H1 (cell line): ENCODE results near the gene VPS13D. TPM values are rescaled to one million over a fixed set of nuclear protein-coding genes. Genes with fewer than 3 reads are reported as not detected.

Source experiments
- BRCA1 ChIP-seq: IDR thresholded peaks from 2 replicates; pipeline ENCODE4 v1.6.1; 2012; ENCODE audit warnings: low read depth, low read length, improper control_type of control experiment
- KDM4A ChIP-seq: IDR thresholded peaks from one replicate; pipeline ENCODE4 v1.7.1; 2012; ENCODE audit warnings: low read depth, mild to moderate bottlenecking, moderate library complexity, low read length, inconsistent platforms; ENCODE audit not compliant: severe bottlenecking
- POU5F1 ChIP-seq: IDR thresholded peaks from 2 replicates; pipeline ENCODE4 v1.6.1; 2011; ENCODE audit warnings: low read depth, mild to moderate bottlenecking, low read length, moderate library complexity
- polyA plus RNA-seq, 7 experiments: library from polyadenylated mRNA; depleted of rRNA in 3 of 7; stranded (reverse) in 5 of 7; unstranded in 2 of 7; fragments of >200 nt in 5 of 7; fragments of 200-250 nt in 2 of 7; gene quantifications; 1 replicate in 5 of 7; 2 replicates in 1 of 7; 4 replicates in 1 of 7; pipeline versions ENCODE4 v1.2.1 to v1.2.3, GENCODE V29; 2011 to 2013; ENCODE audit warnings: missing spikeins in 2 of 7, mixed read lengths in 2 of 7
- total RNA-seq: library from RNA; stranded (reverse); fragmentation: NEBNext Ultra II Directional; extraction: Animal tissue kit (Norgen Biotek cat#: 25700); gene quantifications from 2 replicates; pipeline ENCODE4 v1.2.1, GENCODE V29; 2021
- TF ChIP-seq, protein P1 (sequence below): fragments of 300-600 bp; sonication (generic); IDR thresholded peaks from 2 replicates; pipeline ENCODE4 v1.7.1; 2012; ENCODE audit warnings: low read length, moderate library complexity, mild to moderate bottlenecking, inconsistent platforms; ENCODE audit not compliant: insufficient replicate concordance

The VPS13D gene
- total and polyA plus RNA-seq, 2 of the 8 experiments (the other 6 are each of a cell fraction or from before 2014, with no cell fraction given): 10.9 to 31.2 TPM

GRCh38 chr1:12426030-12426429, 196.2 kb downstream of the VPS13D start (continued):
- TF ChIP-seq, protein P1, sequence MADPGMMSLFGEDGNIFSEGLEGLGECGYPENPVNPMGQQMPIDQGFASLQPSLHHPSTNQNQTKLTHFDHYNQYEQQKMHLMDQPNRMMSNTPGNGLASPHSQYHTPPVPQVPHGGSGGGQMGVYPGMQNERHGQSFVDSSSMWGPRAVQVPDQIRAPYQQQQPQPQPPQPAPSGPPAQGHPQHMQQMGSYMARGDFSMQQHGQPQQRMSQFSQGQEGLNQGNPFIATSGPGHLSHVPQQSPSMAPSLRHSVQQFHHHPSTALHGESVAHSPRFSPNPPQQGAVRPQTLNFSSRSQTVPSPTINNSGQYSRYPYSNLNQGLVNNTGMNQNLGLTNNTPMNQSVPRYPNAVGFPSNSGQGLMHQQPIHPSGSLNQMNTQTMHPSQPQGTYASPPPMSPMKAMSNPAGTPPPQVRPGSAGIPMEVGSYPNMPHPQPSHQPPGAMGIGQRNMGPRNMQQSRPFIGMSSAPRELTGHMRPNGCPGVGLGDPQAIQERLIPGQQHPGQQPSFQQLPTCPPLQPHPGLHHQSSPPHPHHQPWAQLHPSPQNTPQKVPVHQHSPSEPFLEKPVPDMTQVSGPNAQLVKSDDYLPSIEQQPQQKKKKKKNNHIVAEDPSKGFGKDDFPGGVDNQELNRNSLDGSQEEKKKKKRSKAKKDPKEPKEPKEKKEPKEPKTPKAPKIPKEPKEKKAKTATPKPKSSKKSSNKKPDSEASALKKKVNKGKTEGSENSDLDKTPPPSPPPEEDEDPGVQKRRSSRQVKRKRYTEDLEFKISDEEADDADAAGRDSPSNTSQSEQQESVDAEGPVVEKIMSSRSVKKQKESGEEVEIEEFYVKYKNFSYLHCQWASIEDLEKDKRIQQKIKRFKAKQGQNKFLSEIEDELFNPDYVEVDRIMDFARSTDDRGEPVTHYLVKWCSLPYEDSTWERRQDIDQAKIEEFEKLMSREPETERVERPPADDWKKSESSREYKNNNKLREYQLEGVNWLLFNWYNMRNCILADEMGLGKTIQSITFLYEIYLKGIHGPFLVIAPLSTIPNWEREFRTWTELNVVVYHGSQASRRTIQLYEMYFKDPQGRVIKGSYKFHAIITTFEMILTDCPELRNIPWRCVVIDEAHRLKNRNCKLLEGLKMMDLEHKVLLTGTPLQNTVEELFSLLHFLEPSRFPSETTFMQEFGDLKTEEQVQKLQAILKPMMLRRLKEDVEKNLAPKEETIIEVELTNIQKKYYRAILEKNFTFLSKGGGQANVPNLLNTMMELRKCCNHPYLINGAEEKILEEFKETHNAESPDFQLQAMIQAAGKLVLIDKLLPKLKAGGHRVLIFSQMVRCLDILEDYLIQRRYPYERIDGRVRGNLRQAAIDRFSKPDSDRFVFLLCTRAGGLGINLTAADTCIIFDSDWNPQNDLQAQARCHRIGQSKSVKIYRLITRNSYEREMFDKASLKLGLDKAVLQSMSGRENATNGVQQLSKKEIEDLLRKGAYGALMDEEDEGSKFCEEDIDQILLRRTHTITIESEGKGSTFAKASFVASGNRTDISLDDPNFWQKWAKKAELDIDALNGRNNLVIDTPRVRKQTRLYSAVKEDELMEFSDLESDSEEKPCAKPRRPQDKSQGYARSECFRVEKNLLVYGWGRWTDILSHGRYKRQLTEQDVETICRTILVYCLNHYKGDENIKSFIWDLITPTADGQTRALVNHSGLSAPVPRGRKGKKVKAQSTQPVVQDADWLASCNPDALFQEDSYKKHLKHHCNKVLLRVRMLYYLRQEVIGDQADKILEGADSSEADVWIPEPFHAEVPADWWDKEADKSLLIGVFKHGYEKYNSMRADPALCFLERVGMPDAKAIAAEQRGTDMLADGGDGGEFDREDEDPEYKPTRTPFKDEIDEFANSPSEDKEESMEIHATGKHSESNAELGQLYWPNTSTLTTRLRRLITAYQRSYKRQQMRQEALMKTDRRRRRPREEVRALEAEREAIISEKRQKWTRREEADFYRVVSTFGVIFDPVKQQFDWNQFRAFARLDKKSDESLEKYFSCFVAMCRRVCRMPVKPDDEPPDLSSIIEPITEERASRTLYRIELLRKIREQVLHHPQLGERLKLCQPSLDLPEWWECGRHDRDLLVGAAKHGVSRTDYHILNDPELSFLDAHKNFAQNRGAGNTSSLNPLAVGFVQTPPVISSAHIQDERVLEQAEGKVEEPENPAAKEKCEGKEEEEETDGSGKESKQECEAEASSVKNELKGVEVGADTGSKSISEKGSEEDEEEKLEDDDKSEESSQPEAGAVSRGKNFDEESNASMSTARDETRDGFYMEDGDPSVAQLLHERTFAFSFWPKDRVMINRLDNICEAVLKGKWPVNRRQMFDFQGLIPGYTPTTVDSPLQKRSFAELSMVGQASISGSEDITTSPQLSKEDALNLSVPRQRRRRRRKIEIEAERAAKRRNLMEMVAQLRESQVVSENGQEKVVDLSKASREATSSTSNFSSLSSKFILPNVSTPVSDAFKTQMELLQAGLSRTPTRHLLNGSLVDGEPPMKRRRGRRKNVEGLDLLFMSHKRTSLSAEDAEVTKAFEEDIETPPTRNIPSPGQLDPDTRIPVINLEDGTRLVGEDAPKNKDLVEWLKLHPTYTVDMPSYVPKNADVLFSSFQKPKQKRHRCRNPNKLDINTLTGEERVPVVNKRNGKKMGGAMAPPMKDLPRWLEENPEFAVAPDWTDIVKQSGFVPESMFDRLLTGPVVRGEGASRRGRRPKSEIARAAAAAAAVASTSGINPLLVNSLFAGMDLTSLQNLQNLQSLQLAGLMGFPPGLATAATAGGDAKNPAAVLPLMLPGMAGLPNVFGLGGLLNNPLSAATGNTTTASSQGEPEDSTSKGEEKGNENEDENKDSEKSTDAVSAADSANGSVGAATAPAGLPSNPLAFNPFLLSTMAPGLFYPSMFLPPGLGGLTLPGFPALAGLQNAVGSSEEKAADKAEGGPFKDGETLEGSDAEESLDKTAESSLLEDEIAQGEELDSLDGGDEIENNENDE: no peak
- no peak for TF ChIP-seq POU5F1
- TF ChIP-seq KDM4A: no peak
- TF ChIP-seq BRCA1: no peak
